DMS53 treated with DMSO at 0.1 percent for 48 hours (cell line): ENCODE measurements around the gene FABP7.

Source experiments
- DNase-seq: peaks from one replicate; lab custom pipeline; 2025; ENCODE audit not compliant: unreplicated experiment; lab: John Stamatoyannopoulos, UW

FABP7 gene

DNA sequence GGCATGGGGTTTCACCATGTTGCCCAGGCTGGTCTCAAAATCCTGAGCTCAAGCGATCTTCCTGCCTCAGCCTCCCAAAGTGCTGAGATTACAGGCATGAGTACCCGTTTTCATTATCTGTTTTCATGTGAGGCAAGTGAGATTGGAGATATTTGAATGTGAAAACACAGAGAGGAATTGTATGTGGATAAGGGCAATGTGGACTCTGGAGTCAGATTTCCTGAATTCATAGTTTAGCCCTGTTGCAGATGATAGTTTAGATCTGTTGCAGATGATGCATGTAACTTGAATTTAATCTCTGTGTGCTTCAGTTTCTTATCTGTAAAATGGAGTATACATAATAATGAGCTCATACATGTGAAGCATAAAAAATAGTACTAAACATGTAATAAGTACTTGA is 13.2 kb downstream of the FABP7 start:
- no peak for DNase-seq

DNA sequence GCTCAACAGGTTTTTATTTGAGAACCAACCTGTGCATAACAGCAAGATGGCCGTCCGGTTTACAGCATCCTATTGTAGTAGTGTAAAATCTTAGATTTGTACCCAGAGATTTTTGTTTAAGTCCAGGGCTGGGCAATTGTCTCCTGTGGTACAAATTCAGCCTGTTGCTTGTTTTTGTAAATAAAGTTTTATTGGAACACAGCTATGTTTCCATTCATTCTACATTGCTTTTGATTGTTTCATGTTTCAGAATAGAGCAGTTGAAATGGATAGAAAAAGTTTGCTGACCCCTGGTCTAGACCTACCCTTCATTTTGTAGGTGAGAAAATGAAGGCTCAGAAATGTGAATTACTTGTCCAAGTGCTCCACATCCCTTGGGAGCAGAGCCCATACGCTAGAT is 18.0 kb downstream of the FABP7 start:
- DNase-seq, result no peak

- DNase-seq, result peak; percentile 94
These were observed 18.7 kb downstream of the FABP7 start for GRCh38 chr6:122798099-122798641.

- no peak for DNase-seq
These were observed 19.7 kb downstream of the FABP7 start for GRCh38 chr6:122799140-122799745.

GRCh38 chr6:122799916-122800686 is 20.6 kb downstream of the FABP7 start:
- DNase-seq, result no peak

GRCh38 chr6:122800906-122801305 is 21.4 kb downstream of the FABP7 start:
- DNase-seq, result no peak

DNA sequence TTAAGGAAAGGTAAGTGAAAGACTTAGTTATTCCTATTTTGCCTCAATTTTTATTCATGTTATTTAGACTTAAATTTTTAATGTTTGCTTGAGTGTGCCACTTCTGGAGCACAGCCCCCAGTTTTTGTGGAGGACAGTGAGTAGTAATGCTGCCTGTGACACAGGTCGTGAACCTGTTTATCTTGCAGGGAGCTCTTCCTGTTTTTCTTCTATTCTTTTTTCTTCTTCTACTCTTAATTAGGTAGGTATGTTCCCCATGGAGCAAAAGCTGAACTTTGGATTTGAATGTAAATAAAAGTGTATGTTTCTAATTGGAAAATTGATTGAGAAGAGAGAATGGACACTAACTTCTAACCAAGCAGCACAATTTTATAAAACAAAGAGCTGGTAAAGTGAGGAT is 21.9 kb downstream of the FABP7 start:
- DNase-seq, result no peak

DNA sequence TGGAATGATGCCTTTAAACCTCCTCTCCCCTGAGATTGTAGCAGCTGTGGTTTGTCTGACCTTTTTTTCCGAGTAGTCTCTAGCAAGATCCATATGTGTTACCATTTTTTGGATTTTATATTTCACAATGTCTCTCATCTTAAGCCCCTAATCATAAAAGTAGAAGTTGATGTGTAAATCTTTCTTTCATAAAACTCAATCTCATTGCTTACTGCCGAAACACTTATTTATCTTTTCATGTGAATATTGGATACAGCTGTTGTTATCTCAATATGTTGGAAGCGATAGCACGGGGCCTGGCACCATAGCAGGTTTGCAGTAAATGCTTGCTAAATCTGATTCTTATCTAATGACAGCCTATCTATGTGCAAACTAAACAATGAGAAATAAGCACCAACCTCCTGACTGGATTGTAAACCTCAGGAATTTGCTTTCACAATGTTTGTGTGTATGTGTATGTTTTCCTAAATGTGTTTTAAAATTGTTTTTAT is 23.7 kb downstream of the FABP7 start:
- no peak for DNase-seq

GRCh38 chr6:122804962-122805485 is 25.5 kb downstream of the FABP7 start:
- DNase-seq, result no peak

DNA sequence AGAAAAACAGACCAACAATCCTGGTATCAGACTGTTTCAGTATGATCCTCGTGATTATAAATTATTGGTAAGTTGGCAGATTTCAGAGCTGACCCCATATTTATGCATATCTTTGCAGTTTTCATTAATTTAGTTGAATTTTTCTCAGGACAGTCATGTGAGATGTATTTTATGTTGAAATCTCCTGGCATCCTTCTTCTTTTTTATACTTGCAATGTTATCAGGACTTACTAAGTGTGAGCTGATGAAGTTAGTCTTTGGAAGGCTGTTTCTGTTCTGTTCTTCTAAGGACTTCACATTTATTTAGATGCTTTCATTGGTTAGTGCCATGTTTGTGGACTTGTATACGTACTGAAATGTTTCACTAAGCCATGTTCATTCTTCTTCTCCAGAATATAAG is 26.8 kb downstream of the FABP7 start:
- no peak for DNase-seq

GRCh38 chr6:122808121-122808885 is 28.8 kb downstream of the FABP7 start:
- DNase-seq, result no peak

DNA sequence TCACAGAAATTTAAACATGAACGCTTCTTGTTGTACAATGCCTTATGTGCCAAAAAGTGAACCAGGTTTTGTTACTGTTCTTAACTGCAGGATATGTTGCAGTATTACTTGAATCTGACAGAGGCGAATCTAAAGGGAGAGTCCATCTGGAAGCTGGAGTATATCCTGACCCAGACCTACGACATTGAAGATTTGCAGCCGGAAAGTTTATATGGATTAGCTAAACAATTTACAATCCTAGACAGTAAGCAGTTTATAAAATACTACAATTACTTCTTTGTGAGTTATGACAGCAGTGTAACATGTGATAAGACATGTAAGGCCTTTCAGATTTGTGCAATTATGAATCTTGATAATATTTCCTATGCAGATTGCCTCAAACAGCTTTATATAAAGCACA is 29.5 kb downstream of the FABP7 start:
- no peak for DNase-seq

GRCh38 chr6:122809691-122810090 is 30.2 kb downstream of the FABP7 start:
- no peak for DNase-seq

- DNase-seq, result no peak
These were observed 30.7 kb downstream of the FABP7 start for GRCh38 chr6:122810189-122810588.

GRCh38 chr6:122817358-122817757 is 37.8 kb downstream of the FABP7 start:
- no peak for DNase-seq

DNA sequence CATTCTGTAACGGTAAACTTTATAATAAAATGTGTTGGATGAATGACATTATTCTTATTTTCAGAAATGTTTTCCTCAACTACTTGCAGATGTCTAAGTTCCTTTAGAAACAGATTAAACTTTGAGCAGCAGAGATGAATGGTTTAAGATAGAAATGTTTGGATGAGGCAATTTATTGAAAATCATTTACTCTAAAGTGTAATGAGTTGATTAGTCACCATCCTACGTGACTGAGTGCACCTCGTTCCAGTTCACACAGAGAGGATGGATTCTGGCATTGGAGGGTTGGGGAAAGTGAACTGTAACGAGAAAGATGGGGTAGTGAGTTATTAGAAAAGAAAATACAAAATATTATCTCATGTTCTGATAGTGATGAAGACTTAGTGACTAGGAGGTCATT is 38.2 kb downstream of the FABP7 start:
- DNase-seq, result no peak

DNA sequence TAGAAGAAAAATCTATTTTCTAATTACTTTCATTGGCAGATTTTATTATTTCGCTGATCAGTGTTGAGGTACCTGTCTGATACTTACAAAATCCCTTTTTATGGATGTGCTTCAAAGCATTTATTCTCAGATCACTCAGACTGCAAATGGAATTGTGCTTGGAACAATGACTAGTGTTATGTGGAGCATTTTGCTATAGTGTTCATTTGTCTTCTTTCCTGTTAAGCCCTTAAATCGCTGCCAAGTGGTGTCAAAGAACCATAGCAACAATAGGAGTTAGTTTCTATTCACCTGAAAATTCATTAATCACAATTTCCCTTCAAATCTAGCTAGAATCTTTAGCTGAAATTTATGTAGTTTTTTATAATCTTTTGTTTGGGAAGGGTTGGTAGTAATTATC is 39.4 kb downstream of the FABP7 start:
- DNase-seq, result no peak

GRCh38 chr6:122821095-122821494 is 41.6 kb downstream of the FABP7 start:
- no peak for DNase-seq

DNA sequence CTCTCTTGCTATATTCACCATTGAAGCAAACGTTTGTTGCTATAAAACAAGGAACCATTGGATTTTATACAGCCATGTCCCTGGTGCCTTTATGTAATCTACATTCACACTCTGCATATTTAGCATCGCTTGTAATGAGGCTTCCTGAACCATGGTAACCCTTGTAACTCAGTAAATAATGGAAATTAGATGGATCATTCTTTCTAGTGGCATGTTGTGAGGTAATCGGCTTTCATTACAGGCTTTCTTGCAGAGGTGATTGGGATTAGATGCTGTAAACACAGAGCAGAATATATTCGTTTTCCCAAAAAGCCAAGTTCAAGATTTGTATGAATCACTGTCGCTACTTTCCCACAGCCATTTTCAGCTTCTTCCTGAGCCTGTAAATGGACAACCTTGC is 45.6 kb downstream of the FABP7 start:
- DNase-seq, result no peak

DNA sequence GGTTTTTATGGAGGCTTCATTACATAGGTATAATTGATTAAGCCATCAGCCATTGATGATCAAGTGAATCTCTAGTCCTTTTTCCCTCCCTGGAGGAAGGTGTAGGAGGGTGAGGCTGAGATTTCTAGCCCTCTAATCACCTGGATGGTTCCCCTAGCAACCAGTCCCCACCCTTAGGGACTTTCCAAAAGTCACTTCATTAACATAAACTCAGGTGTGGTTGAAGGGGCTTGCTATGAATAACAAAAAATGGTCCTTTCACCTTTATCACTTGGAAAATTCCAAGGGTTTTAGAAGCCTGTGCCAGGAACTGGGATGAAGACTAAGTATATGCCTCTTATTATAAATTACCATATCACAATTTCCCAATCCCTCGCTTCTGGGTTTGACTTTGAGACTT is 49.9 kb downstream of the FABP7 start:
- DNase-seq, result no peak

GRCh38 chr6:122831511-122831910 is 52.0 kb downstream of the FABP7 start:
- DNase-seq, result no peak
